ENCODE data around the gene SFMBT1. TPM values are rescaled to one million over a fixed set of nuclear protein-coding genes. Genes with fewer than 3 reads are reported as not detected.

The SFMBT1 gene
- total RNA-seq, 1 experiment from 2014 or later, result 1.4 TPM

DNA sequence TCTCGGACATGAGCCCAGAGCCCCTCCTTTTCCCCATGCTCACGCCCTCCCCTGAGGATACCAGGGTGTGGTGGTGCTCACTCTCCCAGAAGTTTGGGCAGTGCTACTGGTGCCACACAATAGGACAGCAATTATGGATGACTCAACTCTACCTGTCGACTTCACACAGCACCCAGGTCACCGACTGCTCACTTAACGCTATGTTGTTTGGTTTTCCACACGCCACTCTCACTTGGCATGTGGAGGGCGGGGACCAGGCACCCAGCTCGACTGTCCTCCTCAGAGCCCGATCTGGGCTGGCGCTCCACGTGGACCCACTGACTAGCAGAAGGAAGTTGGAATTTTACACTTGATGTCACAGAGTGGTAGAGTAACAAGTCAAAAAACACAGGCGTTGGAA, 179.4 kb downstream of the SFMBT1 start:
- ChIA-PET CTCF (no interaction called here), POLR2A (ENCODE audit: low non-redundant PET) (no interaction called here)
- BruUV-seq (replicated peaks), result no TSS peak
- intact Hi-C loops (cut with micrococcal nuclease; ENCODE audit: unreplicated experiment), result no loop called here
- H3K27me3 ChIP-seq (replicated peaks; ENCODE audit: insufficient read depth, low read depth, low read length, poor library complexity), result no peaks in the 10 kb centered on the region
- H3K4me3 ChIP-seq (ENCODE audit: low read depth, low read length, poor library complexity, severe bottlenecking), result no peak overlapping the region
- no peak for DNase-seq (ENCODE audit: low spot score)
- H3K4me1 ChIP-seq (ENCODE audit: insufficient read depth, low read length, poor library complexity, severe bottlenecking), result no peaks in the 10 kb centered on the region
- TF ChIP-seq EZH2 (IDR thresholded peaks at IDR 0.05; ENCODE audit: borderline replicate concordance, low read depth, low read length, poor library complexity, severe bottlenecking), result no peak
- TF ChIP-seq, protein P1, sequence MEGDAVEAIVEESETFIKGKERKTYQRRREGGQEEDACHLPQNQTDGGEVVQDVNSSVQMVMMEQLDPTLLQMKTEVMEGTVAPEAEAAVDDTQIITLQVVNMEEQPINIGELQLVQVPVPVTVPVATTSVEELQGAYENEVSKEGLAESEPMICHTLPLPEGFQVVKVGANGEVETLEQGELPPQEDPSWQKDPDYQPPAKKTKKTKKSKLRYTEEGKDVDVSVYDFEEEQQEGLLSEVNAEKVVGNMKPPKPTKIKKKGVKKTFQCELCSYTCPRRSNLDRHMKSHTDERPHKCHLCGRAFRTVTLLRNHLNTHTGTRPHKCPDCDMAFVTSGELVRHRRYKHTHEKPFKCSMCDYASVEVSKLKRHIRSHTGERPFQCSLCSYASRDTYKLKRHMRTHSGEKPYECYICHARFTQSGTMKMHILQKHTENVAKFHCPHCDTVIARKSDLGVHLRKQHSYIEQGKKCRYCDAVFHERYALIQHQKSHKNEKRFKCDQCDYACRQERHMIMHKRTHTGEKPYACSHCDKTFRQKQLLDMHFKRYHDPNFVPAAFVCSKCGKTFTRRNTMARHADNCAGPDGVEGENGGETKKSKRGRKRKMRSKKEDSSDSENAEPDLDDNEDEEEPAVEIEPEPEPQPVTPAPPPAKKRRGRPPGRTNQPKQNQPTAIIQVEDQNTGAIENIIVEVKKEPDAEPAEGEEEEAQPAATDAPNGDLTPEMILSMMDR (conservative IDR thresholded peaks at IDR 0.05; ENCODE audit: low read depth, low read length), result no peak
- H3K27ac ChIP-seq (ENCODE audit: low read depth, low read length, poor library complexity, severe bottlenecking), result no peak overlapping the region
- no peaks in the 10 kb centered on the region for H3K36me3 ChIP-seq (ENCODE audit: insufficient read depth, low read length, poor library complexity, severe bottlenecking)
- H3K9me3 ChIP-seq (ENCODE audit: low read depth, low read length, poor library complexity, severe bottlenecking), result no peaks in the 10 kb centered on the region

DNA sequence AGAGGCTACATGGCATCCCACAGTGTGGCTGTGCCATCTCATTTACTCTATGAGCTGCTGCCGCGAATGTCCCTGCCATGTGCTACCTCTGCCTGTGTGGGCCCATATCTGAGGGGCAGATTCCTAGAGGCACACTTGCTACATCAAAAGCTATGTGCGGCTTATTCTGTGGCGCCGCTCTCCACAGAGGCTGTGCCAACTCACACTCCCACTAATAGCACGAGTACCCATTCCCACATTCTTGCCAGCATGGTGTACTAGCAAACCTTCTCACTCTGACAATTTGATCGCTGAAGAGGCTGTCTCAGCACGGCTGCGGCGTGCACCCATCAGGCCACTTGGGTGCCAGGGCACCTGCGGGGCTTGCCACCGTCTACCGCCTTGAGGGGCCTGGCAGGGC, 179.9 kb downstream of the SFMBT1 start:
- BruUV-seq (replicated peaks), result no TSS peak
- Histone ChIP-seq H3K9me3 (ENCODE audit: low read depth, low read length, poor library complexity, severe bottlenecking) (no peaks in the 10 kb centered on the region), H3K36me3 (ENCODE audit: insufficient read depth, low read length, poor library complexity, severe bottlenecking) (no peaks in the 10 kb centered on the region), H3K27me3 (replicated peaks; ENCODE audit: insufficient read depth, low read depth, low read length, poor library complexity) (no peaks in the 10 kb centered on the region), H3K4me3 (ENCODE audit: low read depth, low read length, poor library complexity, severe bottlenecking) (no peak overlapping the region), H3K27ac (ENCODE audit: low read depth, low read length, poor library complexity, severe bottlenecking) (no peak overlapping the region), H3K4me1 (ENCODE audit: insufficient read depth, low read length, poor library complexity, severe bottlenecking) (no peaks in the 10 kb centered on the region)
- POLR2A ChIA-PET (ENCODE audit: low non-redundant PET), result no interaction called here
- CTCF ChIA-PET, result no interaction called here
- no peak for DNase-seq (ENCODE audit: low spot score)
- intact Hi-C loops (cut with micrococcal nuclease; ENCODE audit: unreplicated experiment), result no loop called here
- TF ChIP-seq, protein P1 (conservative IDR thresholded peaks at IDR 0.05; ENCODE audit: low read depth, low read length), result no peak
- TF ChIP-seq EZH2 (IDR thresholded peaks at IDR 0.05; ENCODE audit: borderline replicate concordance, low read depth, low read length, poor library complexity, severe bottlenecking), result no peak

DNA sequence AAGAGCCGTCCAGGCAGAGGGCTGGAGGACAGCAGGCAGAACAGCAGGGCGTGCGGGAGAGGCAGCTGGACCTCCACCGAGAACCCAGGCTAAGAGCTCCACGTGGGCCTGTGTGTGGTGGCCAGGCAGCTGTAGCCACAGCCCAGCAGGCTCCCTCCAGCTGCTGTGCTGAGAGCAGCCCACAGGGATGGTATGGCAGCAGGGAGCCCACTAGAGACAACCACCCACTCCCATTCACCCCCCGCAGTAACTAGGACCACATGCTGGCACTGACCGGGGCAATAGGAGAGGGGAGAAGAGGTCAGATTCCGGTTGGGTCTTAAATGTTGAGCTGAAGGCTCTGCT, 185.5 kb downstream of the SFMBT1 start:
- Histone ChIP-seq H3K9me3 (ENCODE audit: low read depth, low read length, poor library complexity, severe bottlenecking) (no peaks in the 10 kb centered on the region), H3K4me1 (ENCODE audit: insufficient read depth, low read length, poor library complexity, severe bottlenecking) (no peaks in the 10 kb centered on the region), H3K27me3 (replicated peaks; ENCODE audit: insufficient read depth, low read depth, low read length, poor library complexity) (no peaks in the 10 kb centered on the region), H3K36me3 (ENCODE audit: insufficient read depth, low read length, poor library complexity, severe bottlenecking) (no peaks in the 10 kb centered on the region), H3K4me3 (ENCODE audit: low read depth, low read length, poor library complexity, severe bottlenecking) (no peak overlapping the region), H3K27ac (ENCODE audit: low read depth, low read length, poor library complexity, severe bottlenecking) (no peak overlapping the region)
- no peak for DNase-seq (ENCODE audit: low spot score)
- TF ChIP-seq EZH2 (IDR thresholded peaks at IDR 0.05; ENCODE audit: borderline replicate concordance, low read depth, low read length, poor library complexity, severe bottlenecking), result no peak
- TF ChIP-seq, protein P1 (conservative IDR thresholded peaks at IDR 0.05; ENCODE audit: low read depth, low read length), result no peak
- POLR2A ChIA-PET (ENCODE audit: low non-redundant PET), result no interaction called here
- CTCF ChIA-PET, result no interaction called here
- BruUV-seq (replicated peaks), result no TSS peak
- intact Hi-C loops (cut with micrococcal nuclease; ENCODE audit: unreplicated experiment), result no loop called here
